CD4-positive, alpha-beta T cell treated with Interleukin-15 for 1 hour (primary cell): ENCODE results near the gene EPHB6.
A peak's percentile ranks its signal among the peaks of the same experiment; 100 is the strongest.

Experiments
- DNase-seq: peaks from one replicate; pipeline ENCODE4 v3.0.0-alpha.2; 2020

The EPHB6 gene

DNA sequence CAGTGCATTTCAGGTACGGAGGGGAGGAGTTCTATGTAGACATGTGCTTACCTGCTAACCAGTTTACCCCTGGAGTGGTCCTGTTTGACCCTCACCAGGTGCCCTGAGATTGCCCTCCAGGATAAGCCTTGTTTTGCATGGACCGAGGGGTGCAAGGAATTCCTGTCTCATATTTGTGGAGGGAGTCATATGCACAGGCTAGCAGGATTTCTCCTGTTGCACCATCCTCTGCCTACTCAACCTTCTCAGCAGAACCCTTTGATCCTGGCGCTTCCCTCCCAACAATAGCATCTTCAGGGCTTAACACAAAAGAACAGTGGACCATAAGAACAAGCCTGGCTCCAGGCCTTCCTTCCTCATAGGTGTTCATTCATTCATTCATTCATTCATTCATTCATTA is 23.4 kb downstream of the EPHB6 start:
- no peak for DNase-seq

DNA sequence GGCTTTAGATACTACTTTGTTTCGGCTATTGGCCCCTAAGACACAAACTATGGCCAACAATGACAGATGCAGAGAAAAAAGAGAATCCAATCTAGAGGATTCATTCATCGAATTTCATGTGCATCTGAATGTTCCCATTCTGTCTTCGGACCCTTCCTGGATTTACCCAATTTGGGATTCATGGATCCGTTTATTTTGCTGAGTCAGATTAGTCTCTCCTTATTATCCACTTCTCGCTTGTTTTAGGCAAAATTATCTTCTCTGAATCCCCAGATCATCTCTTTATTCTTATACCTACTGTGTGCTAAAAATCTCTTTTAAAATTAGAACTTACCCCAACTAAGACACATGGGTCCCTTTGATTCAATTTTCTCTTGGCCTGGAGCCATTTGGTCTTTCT is 24.2 kb downstream of the EPHB6 start:
- no peak for DNase-seq

DNA sequence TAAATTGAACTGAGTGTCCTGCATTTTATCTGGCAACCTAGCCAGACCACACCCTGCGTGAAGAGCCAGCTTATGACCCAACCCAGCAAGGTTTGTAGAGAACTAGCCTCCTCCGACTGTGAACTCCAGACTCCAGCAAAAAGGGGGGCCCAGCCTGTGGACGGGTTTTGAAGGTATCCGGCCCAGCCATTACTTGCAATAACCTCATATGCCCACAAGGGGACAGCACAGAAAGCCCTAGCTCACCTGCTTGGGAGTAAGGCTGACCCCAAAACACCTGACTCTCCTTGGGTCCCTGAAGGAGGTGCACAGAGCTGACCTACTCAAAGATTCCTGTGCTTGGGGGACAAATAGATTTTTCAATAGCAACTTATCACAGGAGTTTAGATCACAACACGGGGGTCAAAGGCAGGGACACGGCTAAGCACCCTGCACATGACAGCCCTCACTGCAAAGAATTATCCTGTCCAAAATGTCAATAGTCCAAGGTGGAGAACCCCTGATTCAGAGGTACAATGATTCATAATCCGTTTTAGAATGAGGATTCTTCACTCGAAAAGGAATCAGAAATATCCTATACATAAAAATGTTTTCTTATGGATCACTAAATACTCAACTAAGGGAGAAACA is 26.1 kb downstream of the EPHB6 start:
- DNase-seq, result peak; percentile 37

DNA sequence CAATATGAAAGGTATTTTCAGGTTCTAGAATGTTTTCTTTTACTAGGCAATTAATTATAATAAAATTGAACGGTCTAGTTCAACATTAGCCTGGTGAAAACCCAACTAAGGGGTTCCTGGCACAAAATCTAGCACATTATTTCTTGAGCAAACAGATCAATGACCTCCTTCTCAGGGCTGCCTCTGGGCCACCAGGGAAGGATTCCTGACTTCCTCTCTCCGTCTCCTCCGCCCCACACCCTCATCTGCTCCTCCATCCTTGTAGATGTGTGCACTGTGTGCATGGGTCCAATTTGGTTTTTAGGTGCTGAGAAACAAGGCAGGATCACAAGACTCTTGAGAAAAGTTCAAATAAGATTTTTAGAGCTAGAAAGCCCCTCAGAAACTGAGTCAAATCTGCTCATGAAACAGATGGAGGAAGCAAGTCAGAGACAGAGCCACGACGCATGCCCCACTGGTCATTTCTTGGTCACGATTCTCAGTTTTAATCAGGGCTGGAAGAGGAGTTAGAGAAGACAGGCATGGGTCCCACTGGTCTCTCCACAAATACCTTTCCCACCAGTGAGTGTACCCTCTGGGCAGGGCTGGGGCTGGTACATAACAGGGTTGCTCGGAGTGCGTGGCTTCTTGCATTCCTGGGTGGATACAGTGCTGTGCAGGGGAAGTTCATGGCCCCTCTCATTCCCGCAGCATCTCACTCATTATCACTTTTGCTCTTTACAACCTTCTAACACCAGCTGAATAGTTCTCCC is 26.9 kb downstream of the EPHB6 start:
- DNase-seq, result no peak

DNA sequence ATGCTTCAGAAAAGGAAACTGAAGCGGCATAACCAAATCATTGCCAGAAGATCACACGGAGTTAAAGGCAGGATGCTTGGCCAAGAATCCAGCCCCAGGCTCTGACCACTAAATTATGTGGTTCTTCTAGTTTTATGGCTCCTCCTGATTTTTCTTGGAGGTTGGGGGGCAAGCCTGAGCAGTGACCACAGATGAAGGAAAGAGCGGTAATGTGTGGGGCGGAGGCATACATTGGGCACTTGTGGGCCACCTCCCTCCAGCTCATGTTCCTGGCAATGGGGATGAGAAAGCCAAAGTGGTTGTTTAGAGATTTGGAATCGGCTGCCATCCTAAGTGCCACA is 27.4 kb downstream of the EPHB6 start:
- DNase-seq, result no peak

DNA sequence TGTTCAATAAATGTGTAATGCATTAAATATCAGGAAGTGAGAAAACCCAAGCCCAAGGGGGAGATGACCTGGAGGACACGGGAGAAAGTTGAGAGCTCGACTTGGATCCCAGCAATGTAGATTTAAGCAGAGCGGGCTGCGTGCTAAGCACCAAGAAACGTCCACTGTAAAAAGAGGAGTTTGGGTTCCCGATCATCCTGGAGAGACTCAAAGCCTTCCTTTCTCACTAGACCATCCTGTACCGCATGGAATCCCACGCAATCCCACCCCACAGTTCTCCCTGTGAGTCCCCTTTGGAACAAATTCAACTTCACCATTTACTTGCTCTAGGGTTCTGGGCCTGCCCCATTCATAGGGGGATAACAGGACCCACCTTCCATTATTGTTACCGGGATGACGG is 28.3 kb downstream of the EPHB6 start:
- DNase-seq, result no peak

DNA sequence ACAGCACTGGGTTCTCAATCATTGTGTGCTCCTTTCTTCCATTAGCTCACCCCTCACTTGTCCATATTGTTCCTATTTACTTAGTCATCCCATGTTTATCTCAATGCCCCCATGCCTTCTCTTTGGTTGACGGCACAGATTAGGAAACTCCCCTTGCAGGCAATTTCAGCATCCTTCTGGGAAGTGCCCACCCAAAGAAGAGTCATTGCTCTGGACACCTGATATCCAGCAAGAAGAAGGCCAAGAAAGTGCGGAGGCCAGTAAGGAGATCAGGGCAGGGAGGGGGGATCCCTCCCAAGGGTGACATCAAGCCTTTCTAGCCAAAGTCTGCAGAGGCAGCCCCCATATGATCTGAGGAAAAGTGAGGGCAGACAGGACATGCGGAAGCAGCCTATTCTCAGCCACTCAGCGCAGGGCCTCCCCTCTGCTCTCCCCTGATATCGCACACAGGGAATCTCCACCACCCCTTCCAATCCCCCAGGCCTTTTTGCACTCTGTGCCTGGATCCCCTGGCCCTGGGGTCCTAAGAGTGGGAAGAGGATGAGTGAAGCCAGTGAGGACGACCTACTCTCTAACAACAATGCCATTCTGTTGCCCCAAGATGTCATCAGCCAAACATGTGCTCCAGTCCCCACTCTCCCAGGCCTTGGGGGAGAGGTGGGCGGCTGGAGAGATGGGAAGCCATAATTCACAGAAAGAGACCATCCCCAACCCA is 28.9 kb downstream of the EPHB6 start:
- DNase-seq, result no peak

DNA sequence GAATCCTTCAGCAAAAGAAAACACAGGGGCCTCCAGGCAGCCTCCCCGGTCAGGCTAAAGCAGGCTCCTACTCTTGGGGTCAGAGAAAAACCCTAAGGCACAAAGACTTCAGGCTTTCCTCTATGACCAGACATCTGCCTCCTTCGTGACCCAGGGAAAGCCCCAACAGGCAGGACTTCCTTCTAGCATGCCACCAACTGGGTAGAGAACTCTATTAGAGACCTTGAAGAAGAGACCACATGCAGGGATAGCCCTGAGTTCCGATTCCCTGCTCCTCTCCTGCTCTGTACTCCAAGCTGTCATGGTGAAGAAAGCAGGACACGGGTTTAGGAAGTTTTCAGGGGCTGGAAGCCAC is 29.4 kb downstream of the EPHB6 start:
- no peak for DNase-seq

DNA sequence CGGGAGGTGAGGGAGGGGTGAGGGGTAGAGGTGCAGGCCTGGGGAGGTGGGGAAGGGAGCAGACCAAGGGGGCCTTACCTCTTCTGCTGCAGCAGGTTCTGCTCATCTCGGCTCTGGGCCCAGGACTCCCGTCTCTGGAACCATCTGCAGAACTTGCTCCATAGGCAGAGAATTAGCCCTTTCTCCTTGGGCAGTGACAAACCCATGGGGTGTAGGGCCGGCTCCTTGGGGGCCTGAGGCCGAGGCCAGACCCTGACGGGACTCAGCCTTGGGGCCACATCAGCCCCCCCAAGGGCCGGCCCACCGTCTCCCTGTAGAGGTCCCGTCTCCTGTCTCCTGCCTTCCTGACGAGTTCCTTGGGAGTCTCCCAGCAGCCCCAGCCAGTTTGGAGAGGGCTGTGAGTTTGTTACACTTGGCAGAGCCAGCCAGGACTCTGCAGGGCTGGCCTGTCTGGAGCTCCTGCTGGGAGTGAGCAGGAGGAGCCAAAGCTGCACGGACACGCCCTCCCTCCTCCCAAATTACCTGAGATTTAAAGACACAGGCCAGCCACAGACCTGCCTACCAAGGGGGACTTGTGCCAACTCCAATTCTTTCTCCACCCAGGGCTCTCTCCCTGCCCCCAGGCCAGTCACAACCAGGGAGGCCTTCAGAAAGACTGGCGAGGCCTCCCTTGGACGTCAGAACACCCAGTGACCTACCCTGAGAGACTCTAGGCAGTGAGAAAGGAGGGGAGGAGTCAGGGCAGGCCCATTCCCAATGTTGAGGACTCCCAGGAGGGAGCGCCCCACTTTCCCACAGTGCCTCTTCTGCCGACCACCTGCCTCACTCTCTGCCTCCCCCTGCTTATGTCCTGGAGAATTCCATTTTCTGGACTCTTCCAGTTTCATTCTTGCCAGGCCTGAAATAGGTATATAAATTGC is 30.7 kb downstream of the EPHB6 start, which contains the start of gene TRPV6:
TSS of gene TRPV6 (minus strand) at position 435 of the 920 bp plus-strand sequence.
- DNase-seq, result no peak

DNA sequence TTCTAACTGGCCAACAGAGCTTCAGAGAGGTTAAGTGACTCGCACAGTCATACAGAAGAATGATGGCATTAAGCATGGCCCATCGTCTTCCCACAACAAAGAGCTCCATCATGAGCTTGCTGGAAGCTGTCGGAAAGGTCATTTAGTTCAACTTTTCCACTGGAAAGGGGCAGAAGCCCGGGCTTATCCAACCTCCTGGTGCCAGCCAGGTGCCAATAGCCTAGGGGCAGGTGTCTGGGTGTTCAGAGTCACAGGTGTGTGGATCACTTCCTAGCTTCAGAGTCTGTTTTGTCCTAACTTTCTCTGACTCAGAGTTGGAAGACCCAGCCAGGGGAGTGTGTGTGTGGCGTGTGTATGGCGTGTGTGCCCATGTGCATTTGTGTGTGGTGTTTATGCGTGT is 32.0 kb downstream of the EPHB6 start:
- no peak for DNase-seq

DNA sequence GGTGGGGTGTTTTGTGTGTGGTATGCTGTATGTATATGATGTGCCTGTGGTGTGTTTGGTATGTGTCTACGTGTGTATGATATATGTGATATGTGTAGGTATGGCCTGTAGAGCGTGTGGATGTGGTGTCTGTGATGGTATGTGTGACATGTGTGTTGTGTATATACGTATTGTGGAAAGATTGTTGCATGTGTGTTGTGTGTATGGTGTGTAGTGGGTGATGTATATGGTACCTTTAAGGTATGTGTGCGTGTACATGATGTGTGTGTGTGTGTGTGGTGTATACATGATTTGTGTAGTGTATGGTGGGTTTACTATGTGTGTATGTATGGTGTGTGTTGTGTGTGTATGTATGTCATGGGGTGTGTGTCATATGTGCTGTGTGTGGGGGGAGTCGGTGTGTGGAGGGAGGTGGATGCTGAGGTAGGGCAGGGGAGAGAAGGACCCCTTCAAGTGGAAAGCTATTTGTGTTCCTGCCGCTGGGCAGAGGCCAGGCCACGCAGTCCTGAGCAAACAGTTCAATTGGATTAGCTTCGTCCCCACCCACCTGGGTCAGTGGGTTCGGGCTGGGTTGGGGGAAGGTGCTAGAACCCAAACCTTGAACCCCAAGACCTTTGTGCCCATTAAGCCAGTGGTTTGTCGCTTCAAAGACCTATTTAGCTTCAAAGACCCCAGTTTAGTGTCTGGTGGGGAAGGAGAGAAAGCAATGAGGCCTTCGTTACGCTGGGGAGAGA is 32.6 kb downstream of the EPHB6 start:
- DNase-seq, result no peak

DNA sequence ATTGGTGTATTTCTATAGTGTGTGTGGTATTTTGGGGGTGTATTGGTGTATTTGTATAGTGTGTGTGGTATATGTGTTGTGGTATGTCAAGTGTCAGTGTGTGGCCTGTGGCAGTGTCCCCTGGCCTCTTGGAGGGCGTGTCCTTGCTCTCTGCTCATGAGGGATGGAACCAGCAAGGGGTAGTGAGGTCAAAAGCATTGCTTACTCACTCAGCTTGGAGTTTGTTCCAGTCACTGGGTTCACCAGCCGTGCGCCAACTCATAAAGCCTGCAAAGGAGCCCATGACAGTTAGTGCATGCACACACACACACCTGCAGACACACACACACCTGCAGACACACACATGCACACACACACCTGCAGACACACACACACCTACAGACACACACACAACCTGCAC is 34.9 kb downstream of the EPHB6 start:
- no peak for DNase-seq

DNA sequence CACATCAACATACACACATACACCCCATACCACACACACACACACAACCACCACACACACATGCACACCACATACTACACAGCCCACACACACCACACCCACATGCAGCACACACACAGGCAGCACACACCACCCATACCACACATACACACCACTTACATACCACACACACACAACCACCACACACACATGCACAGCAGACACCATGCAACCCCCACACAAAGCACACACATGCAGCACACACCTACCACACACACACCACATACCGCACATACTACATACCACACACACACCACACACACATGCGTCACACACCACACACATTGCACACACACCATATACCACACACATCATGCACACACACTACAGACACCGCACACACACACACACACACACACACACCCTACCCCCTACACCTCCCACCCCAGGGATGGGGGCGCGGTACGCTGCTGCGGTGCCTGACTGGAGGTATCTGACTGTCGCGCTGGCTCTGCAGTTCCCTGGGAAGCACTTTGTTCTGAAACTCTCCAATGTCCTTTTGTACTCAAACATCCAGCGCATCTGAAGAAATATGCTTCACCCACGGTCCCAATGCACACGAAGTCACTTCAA is 36.1 kb downstream of the EPHB6 start:
- no peak for DNase-seq

DNA sequence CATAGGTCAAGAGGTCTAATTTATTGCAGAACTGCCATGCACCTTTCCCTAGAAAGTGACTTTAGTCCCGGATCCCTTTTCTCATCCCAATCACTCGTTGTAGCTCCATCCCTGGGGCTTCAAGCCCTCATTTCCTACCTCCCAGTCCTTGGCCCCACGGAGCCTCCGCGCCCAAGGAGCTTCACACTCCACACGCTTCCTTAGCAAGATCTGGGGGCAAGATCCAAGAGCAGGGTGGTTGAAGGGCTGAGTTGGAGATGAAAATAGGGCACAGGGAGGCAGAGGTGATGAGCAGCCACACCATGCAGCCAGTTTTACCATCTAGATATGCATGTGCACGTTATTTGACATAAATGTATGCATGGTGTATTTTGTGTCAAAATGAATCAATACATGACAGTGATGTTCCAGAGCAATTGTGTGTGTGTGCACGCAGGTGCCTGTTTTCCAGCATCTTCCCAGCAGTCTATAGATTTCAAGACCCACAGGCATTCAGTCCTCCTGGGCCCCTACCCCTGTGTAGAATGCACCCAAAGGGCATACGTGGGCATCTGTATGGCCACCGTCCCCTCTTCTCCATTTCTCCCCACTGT is 36.7 kb downstream of the EPHB6 start:
- DNase-seq, result no peak

DNA sequence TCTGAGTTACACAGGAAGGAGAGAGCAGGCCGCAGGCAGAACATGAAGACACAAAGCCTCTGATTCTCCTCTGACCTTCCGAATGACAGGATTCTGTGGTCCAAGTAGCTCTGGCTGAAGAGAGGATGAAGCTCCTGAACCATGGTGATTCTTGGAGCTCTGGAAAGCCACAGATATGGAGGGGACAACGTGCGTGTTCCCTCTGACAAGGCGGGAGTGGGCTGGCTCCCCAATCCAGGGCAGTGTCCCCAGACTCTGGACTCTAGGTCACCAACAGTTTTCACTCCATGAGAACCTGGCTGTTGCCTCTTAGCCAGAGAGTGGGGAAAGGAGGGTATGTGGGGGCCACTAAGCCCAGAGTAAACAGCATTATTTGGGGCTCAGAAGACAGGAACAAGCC is 38.1 kb downstream of the EPHB6 start:
- DNase-seq, result no peak

DNA sequence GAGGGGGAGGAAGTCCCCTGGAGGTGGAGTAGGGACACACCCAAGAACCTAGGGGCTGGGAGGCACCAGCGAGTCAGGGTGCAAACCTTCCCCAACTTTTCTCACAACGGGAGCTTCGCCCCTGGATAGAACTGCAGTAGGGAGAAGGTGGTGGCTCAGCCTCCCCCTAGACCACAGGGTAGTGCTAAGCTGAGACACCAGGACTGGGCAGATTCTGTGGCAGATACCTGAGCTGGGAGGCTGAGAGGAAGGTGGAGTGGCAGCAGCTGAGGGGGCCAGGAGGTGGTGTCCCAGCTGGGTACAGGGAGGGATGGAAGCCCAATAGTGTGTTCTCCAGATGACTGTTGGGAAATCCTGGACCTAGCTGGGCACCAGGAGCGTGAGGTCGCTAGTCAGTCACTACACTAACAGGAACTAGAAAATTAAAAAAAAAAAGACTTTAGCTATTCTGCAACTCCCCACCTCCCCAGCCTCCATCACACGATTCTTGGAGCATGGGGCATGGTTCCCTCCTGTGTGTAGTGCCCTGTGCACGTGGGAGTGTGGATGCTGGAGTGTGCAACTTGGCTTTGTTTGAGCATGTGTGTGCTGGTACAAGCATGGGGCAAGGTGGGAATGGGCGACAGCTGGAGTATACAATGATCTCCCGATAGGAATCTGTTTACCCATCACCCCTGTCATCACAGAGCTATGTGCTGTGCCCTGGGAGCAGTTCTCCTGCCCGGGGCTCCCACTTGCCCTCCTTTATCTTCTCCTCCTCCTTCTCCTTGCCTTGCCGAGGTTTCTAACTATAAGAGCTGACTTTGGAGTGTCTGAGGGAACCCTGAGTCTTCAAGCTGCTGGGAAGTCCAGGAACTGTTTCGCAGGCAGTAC is 39.5 kb downstream of the EPHB6 start:
- DNase-seq, result no peak

DNA sequence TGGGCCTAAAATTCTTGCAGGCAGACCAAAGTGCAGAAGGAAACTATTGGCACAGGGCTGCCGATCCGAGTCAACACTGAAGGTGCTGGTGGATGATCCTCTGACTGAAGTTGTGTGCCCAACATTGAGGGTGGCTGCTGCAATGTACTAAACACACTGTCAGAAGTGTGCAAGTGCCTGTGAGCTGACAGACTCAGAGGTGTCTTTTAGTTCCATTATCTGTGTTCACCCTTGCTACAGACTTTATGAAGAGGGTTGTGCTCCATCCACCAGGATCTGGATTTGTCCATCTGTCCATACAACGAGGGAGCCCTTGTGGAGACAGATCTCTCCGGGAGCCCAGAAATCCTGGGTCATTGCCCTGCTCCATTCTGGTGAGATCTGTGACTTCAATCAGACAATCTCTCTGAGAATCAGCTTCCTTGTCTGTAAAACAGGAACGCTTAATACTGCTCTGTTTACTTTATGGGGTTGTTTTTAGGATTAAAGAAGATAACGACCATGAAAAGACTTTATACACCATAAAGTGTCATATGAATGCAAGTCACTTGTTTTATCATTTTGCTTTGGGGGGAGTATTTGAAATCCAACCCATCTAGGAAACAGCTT is 40.2 kb downstream of the EPHB6 start:
- no peak for DNase-seq

DNA sequence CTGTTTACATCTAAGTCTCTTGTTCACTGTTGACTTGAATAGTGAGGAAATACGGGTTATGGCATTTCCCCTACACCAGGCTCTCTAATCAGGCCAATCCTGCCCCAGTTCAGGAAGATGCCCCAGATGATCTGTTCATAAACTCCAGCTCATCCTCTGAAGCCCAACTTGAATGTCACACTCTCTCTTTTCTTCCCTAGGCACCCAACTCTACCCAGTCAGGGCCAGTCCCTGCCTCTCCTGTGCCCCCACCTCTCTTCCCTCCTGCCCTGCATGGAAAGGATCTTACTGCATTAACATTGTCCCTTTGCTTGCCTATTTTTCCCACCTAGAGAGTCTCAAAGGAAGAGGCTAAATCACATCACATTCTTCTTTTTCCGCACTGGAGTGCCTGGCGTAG is 41.3 kb downstream of the EPHB6 start:
- DNase-seq, result no peak

DNA sequence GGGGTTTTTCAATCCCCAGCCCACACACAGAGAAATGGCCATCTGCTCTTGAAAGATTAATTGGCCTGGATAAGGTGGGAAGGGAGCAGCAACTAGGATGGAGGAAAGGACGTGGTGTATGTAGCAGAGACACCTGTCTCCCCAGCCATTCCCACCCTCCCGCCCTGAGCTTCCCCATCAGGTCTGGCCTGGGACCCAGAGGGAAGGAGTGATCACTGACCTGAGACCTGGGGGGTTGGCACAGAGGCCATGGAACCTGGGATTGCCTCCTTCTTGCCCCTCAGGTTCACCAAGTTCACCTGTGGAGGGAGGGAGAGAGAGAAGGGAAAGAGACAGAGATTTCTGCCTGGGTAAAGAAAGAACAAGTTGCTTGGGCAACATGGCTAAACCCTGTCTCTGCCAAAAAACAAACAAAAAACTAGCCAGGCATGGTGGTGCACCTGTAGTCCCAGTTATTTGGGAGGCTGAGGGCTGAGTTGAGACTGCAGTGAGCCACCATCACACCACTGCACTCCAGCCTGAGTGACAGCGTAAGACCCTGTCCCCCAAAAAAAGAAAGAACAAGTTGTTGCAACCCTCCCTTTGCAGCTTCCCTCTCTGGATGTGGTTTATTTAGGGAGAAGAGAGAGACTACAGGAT is 42.0 kb downstream of the EPHB6 start:
- DNase-seq, result no peak

DNA sequence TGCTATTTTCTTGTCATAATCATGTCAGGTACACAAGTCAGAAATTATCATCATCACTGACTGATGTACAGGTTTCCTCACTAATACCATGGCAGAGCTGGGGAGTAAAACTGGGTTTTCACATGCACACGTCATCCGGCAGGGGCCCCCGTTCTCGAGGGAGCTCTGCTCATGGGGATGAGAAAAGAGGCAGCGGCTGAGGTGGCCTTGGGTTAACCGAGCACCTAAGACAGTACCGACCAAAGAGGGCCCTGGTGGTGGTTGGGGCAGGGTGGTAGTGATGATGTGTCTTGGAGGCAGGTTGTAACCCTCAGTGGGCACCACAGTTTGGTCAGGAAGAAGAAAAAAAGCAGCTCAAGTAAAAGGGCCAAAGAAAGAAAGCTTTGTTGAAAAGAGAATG is 42.8 kb downstream of the EPHB6 start:
- no peak for DNase-seq
